T follicular helper cell (primary cell): ENCODE measurements around the gene UPK2.

Source experiments
- DNase-seq: peaks from one replicate; pipeline ENCODE4 v3.0.0-alpha.2; 2020; ENCODE audit warnings: low read depth
- total RNA-seq, 2 experiments: gene quantifications; one replicate each; lab custom pipeline; 2026; lab: John Stamatoyannopoulos, UW

Gene UPK2
- total RNA-seq, result 0 to 0.30 reads per million in 2 experiments

- peak; percentile 84 for DNase-seq
Measured at GRCh38 chr11:118956094-118956846, at the start of gene UPK2. Gene UPK2, plus strand, starts transcription at chr11:118956298. Its CDS starts 53 bp downstream, at chr11:118956351.

- peak; percentile 76 for DNase-seq
Measured at GRCh38 chr11:118907051-118908042, 48.8 kb upstream of the UPK2 start.

GRCh38 chr11:118908264-118908663 is 47.8 kb upstream of the UPK2 start:
- DNase-seq, result no peak

GRCh38 chr11:118908901-118909618 is 47.0 kb upstream of the UPK2 start:
- no peak for DNase-seq

GRCh38 chr11:118909619-118910308 is 46.3 kb upstream of the UPK2 start:
- DNase-seq, result no peak

GRCh38 chr11:118910309-118911112 is 45.6 kb upstream of the UPK2 start:
- DNase-seq, result peak; percentile 58

- DNase-seq, result no peak
Measured at GRCh38 chr11:118911113-118911879, 44.8 kb upstream of the UPK2 start.

GRCh38 chr11:118911880-118912741 is 44.0 kb upstream of the UPK2 start:
- peak; percentile 61 for DNase-seq

- DNase-seq, result no peak
Measured at GRCh38 chr11:118912742-118913410, 43.2 kb upstream of the UPK2 start.

- no peak for DNase-seq
Measured at GRCh38 chr11:118913411-118914125, 42.5 kb upstream of the UPK2 start.

- DNase-seq, result peak; percentile 75
Measured at GRCh38 chr11:118914178-118914918, 41.8 kb upstream of the UPK2 start.

GRCh38 chr11:118914987-118915386 is 41.1 kb upstream of the UPK2 start:
- DNase-seq, result no peak

- DNase-seq, result no peak
Measured at GRCh38 chr11:118915396-118915795, 40.7 kb upstream of the UPK2 start.

GRCh38 chr11:118915941-118916841 is 39.9 kb upstream of the UPK2 start:
- DNase-seq, result no peak

- DNase-seq, result no peak
Measured at GRCh38 chr11:118916842-118917388, 39.2 kb upstream of the UPK2 start.
